IMR-90 (cell line): Measurements from ENCODE around the gene ROBO1. TPM values are rescaled to one million over a fixed set of nuclear protein-coding genes. Genes with fewer than 3 reads are reported as not detected.

Experiments
- ATAC-seq: fragments of 200-7000 bp; cut with Tn5 transposase; 2 replicates; pipeline ENCODE4 v1.9.1; 2020; ENCODE audit warnings: low read depth, mild to moderate bottlenecking, moderate library complexity
- BruUV-seq: library from RNA; stranded (reverse); fragments of 400-500 nt; replicated peaks from 2 replicates; lab custom pipeline; 2021; lab: Mats Ljungman, UMichigan
- CTCF ChIA-PET: fragments of 300-600 bp; formaldehyde crosslinking; extraction: SDS; loops from one replicate; lab custom pipeline; 2021; ENCODE audit warnings: antibody characterized with exemption; lab: Yijun Ruan, JAX
- POLR2A ChIA-PET: fragments of 300-600 bp; sonication (Branson Sonifier 250); formaldehyde crosslinking; loops from one replicate; lab custom pipeline; 2022; ENCODE audit warnings: antibody characterized with exemption; ENCODE audit not compliant: unreplicated experiment; lab: Charles Lee
- DNase-seq: peaks from one replicate; pipeline ENCODE4 v3.0.0; 2013
- H2AFZ ChIP-seq: replicated peaks from 2 replicates; pipeline ENCODE3; 2013; ENCODE audit warnings: low read length, mild to moderate bottlenecking; ENCODE audit not compliant: poor library complexity
- H2AK5ac ChIP-seq: 2 replicates; pipeline ENCODE4 v1.6.1; 2013; ENCODE audit warnings: low read depth, low read length, inconsistent platforms
- H2AK9ac ChIP-seq: replicated peaks from 2 replicates; pipeline ENCODE3; 2013; ENCODE audit warnings: mild to moderate bottlenecking, low read depth, low read length, moderate library complexity; ENCODE audit not compliant: poor library complexity
- H2BK120ac ChIP-seq: 2 replicates; pipeline ENCODE4 v1.6.1; 2013; ENCODE audit warnings: low read depth, low read length, inconsistent platforms
- H2BK15ac ChIP-seq: 3 replicates; pipeline ENCODE4 v1.6.1; 2013; ENCODE audit warnings: low read depth, low read length, inconsistent platforms
- H2BK20ac ChIP-seq: 2 replicates; pipeline ENCODE4 v1.6.1; 2013; ENCODE audit warnings: low read depth, mild to moderate bottlenecking, inconsistent platforms, low read length, moderate library complexity
- H2BK5ac ChIP-seq: 2 replicates; pipeline ENCODE4 v1.6.1; 2013; ENCODE audit warnings: mild to moderate bottlenecking, low read depth, low read length, inconsistent platforms; ENCODE audit not compliant: poor library complexity, severe bottlenecking
- H3K14ac ChIP-seq: replicated peaks from 2 replicates; pipeline ENCODE4 v1.6.1; 2013; ENCODE audit warnings: low read depth, low read length, inconsistent platforms
- H3K18ac ChIP-seq: 2 replicates; pipeline ENCODE4 v1.6.1; 2013; ENCODE audit warnings: low read depth, low read length, control low read depth
- H3K23ac ChIP-seq: 2 replicates; pipeline ENCODE4 v1.6.1; 2013; ENCODE audit warnings: low read depth, low read length, inconsistent platforms
- H3K27ac ChIP-seq: 2 replicates; pipeline ENCODE4 v1.5.1; 2013; ENCODE audit warnings: mild to moderate bottlenecking, control low read depth, low read length; ENCODE audit not compliant: insufficient read depth
- H3K27me3 ChIP-seq: 2 replicates; pipeline ENCODE4 v1.6.1; 2013; ENCODE audit warnings: low read length; ENCODE audit not compliant: control insufficient read depth, insufficient read depth
- H3K36me3 ChIP-seq: 2 replicates; pipeline ENCODE4 v1.6.1; 2013; ENCODE audit warnings: low read length, mixed read lengths; ENCODE audit not compliant: control insufficient read depth, insufficient read depth
- H3K4ac ChIP-seq: 2 replicates; pipeline ENCODE4 v1.6.1; 2013; ENCODE audit warnings: low read depth, low read length, inconsistent platforms
- H3K4me1 ChIP-seq: 2 replicates; pipeline ENCODE4 v1.6.1; 2013; ENCODE audit warnings: low read length, mixed read lengths; ENCODE audit not compliant: control insufficient read depth, insufficient read depth
- H3K4me2 ChIP-seq: 2 replicates; pipeline ENCODE4 v1.6.1; 2013; ENCODE audit warnings: low read depth, mild to moderate bottlenecking, control low read depth, low read length, moderate library complexity
- H3K4me3 ChIP-seq: 2 replicates; pipeline ENCODE4 v1.5.1; 2013; ENCODE audit warnings: low read depth, mild to moderate bottlenecking, control low read depth, low read length, moderate library complexity; ENCODE audit not compliant: insufficient read depth
- H3K56ac ChIP-seq: 2 replicates; pipeline ENCODE4 v1.6.1; 2013; ENCODE audit warnings: low read length, inconsistent platforms; ENCODE audit not compliant: insufficient read depth; ENCODE audit errors: extremely low read depth
- H3K79me1 ChIP-seq, 2 experiments: 2 replicates each; pipeline ENCODE4 v1.6.1; 2013; ENCODE audit warnings: low read length in 2 of 2, inconsistent platforms in 1 of 2, low read depth in 1 of 2
- H3K9ac ChIP-seq: 2 replicates; pipeline ENCODE4 v1.6.1; 2013; ENCODE audit warnings: low read depth, low read length, control low read depth
- H3K9me1 ChIP-seq: 2 replicates; pipeline ENCODE4 v1.6.1; 2013; ENCODE audit warnings: low read length, inconsistent platforms; ENCODE audit not compliant: insufficient read depth
- H3K9me3 ChIP-seq: 2 replicates; pipeline ENCODE4 v1.6.1; 2013; ENCODE audit warnings: low read length; ENCODE audit not compliant: control insufficient read depth, insufficient read depth
- H4K20me1 ChIP-seq: 2 replicates; pipeline ENCODE4 v1.6.1; 2013; ENCODE audit warnings: low read length, inconsistent platforms; ENCODE audit not compliant: insufficient read depth
- H4K5ac ChIP-seq: 2 replicates; pipeline ENCODE4 v1.6.1; 2013; ENCODE audit warnings: mild to moderate bottlenecking, low read depth, low read length, control low read depth
- H4K8ac ChIP-seq, 2 experiments: 2 replicates each; pipeline ENCODE4 v1.6.1; 2013; ENCODE audit warnings: low read depth in 2 of 2, low read length in 2 of 2, control low read depth in 1 of 2, inconsistent platforms in 1 of 2
- H4K91ac ChIP-seq: 2 replicates; pipeline ENCODE4 v1.6.1; 2013; ENCODE audit warnings: low read depth, low read length, inconsistent platforms; ENCODE audit not compliant: insufficient read depth
- CEBPB ChIP-seq: IDR thresholded peaks from 2 replicates; pipeline ENCODE4 v1.6.1; 2012; ENCODE audit warnings: low read depth, low read length, improper control_type of control experiment
- FOS ChIP-seq: fragments of 150-350 bp; IDR thresholded peaks from 2 replicates; pipeline ENCODE4 v1.6.1; 2016; ENCODE audit warnings: low read depth, low read length
- MAFK ChIP-seq: IDR thresholded peaks from 2 replicates; pipeline ENCODE4 v1.6.1; 2012; ENCODE audit warnings: low read depth, low read length, improper control_type of control experiment
- MAZ ChIP-seq: IDR thresholded peaks from 2 replicates; pipeline ENCODE4 v1.6.1; 2012; ENCODE audit warnings: low read depth, mild to moderate bottlenecking, low read length, improper control_type of control experiment, moderate library complexity, borderline replicate concordance
- RCOR1 ChIP-seq: IDR thresholded peaks from 2 replicates; pipeline ENCODE4 v1.6.1; 2012; ENCODE audit warnings: mild to moderate bottlenecking, low read length, improper control_type of control experiment; ENCODE audit not compliant: insufficient replicate concordance
- SMC3 ChIP-seq: fragments of 150-350 bp; IDR thresholded peaks from 2 replicates; pipeline ENCODE4 v1.6.1; 2016; ENCODE audit warnings: low read depth, mild to moderate bottlenecking, antibody characterized with exemption, low read length, moderate library complexity
- USF2 ChIP-seq: fragments of 150-350 bp; IDR thresholded peaks from 2 replicates; pipeline ENCODE4 v1.6.1; 2017; ENCODE audit warnings: mild to moderate bottlenecking, antibody characterized with exemption, low read length, low read depth
- WGBS, 2 experiments: methylation state at CpG; one replicate each; pipeline versions ENCODE4 v1.1.5 to v1.1.7; 2013; ENCODE audit warnings: missing lambda C conversion rate in 2 of 2; ENCODE audit not compliant: insufficient read length in 1 of 2; ENCODE audit errors: extremely low coverage in 2 of 2; 5-methylcytosine and 5-hydroxymethylcytosine counted together
- dilution Hi-C: fragments of 300-500 bp; cut with HindIII; formaldehyde crosslinking; loops from one replicate; pipeline ENCODE4 v1.14.3; 2018; ENCODE audit warnings: low sequenced_read_pairs; ENCODE audit not compliant: unreplicated experiment
- in situ Hi-C: fragments of 300-500 bp; cut with MboI; formaldehyde crosslinking; loops from 3 replicates; pipeline ENCODE4 v1.14.3; 2019; ENCODE audit warnings: low sequenced_read_pairs, inconsistent platforms, mixed read lengths
- intact Hi-C: fragments of 100-400 bp; cut with micrococcal nuclease; formaldehyde crosslinking; loops from 2 replicates; pipeline ENCODE4 v1.10.0; 2022
- polyA plus RNA-seq, 3 experiments: library from polyadenylated mRNA; depleted of rRNA; stranded (reverse); fragments of >200 nt; gene quantifications; 2 replicates each; pipeline ENCODE4 v1.2.3, GENCODE V29; 2012; ENCODE audit warnings: low replicate concordance in 1 of 3
- total RNA-seq: library from RNA; depleted of rRNA; stranded (reverse); fragments of >200 nt; gene quantifications from 2 replicates; pipeline ENCODE4 v1.2.3, GENCODE V29; 2012
- TF ChIP-seq, protein P1 (sequence below): fragments of 150-350 bp; IDR thresholded peaks from 2 replicates; pipeline ENCODE4 v1.6.1; 2016; ENCODE audit warnings: low read depth, mild to moderate bottlenecking, low read length, moderate library complexity, borderline replicate concordance

The ROBO1 gene
- total and polyA plus RNA-seq, 2 of the 4 experiments (the other 2 are of a cell fraction): 24.1 to 53.9 TPM

- no CpG with 5 or more reads among the region's 5 CpGs for WGBS, 2 experiments
- H3K27me3 ChIP-seq: no peaks in the 10 kb centered on the region
- no peak overlapping the region for H2BK15ac ChIP-seq
- DNase-seq (no peak), ATAC-seq (no peak)
- no peaks in the 10 kb centered on the region for H3K36me3 ChIP-seq
- no peak overlapping the region for H3K4ac ChIP-seq
- TF ChIP-seq RCOR1 (no peak), FOS (no peak), SMC3 (no peak), CEBPB (no peak), MAZ (no peak), MAFK (no peak), USF2 (no peak)
- TF ChIP-seq, protein P1, sequence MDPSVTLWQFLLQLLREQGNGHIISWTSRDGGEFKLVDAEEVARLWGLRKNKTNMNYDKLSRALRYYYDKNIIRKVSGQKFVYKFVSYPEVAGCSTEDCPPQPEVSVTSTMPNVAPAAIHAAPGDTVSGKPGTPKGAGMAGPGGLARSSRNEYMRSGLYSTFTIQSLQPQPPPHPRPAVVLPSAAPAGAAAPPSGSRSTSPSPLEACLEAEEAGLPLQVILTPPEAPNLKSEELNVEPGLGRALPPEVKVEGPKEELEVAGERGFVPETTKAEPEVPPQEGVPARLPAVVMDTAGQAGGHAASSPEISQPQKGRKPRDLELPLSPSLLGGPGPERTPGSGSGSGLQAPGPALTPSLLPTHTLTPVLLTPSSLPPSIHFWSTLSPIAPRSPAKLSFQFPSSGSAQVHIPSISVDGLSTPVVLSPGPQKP: no peak
- H2BK120ac ChIP-seq: no peak overlapping the region
- H3K27ac ChIP-seq: no peak overlapping the region
- H3K14ac ChIP-seq: no peak overlapping the region
- H3K4me3 ChIP-seq: no peak overlapping the region
- no peak overlapping the region for H4K5ac ChIP-seq
- H3K9me1 ChIP-seq: 0 out of 2 replicates have a peak, but pooled peaks cover 3% of the 10 kb centered on the region
- no peak overlapping the region for H2BK20ac ChIP-seq
- H3K9me3 ChIP-seq: no peaks in the 10 kb centered on the region
- H3K9ac ChIP-seq: no peak overlapping the region
- H4K8ac ChIP-seq: no peak overlapping the region
- intact Hi-C loops (no loop called here), in situ Hi-C loops (no loop called here), dilution Hi-C loops (no loop called here)
- ChIA-PET CTCF (no interaction called here), POLR2A (no interaction called here)
- no peak overlapping the region for H3K56ac ChIP-seq
- H2AK9ac ChIP-seq: no peak overlapping the region
- H2AFZ ChIP-seq: no peak overlapping the region
- no peak overlapping the region for H3K4me2 ChIP-seq
- no peak overlapping the region for H2BK5ac ChIP-seq
- H3K23ac ChIP-seq: no peak overlapping the region
- no peaks in the 10 kb centered on the region for H3K79me1 ChIP-seq
- no peak overlapping the region for H2AK5ac ChIP-seq
- no peak overlapping the region for H3K18ac ChIP-seq
- H3K4me1 ChIP-seq: no peaks in the 10 kb centered on the region
- H4K91ac ChIP-seq: no peak overlapping the region
- BruUV-seq: no TSS peak
- no peaks in the 10 kb centered on the region for H4K20me1 ChIP-seq
Observed at GRCh38 chr3:79187426-79187825, 580.4 kb downstream of the ROBO1 start.
